Endothelial cell of hepatic sinusoid (primary cell): ENCODE measurements around the gene PLA2G2D.

Source experiments
- in situ Hi-C: cut with HindIII; loops from 2 replicates; pipeline ENCODE4 v1.10.0; 2017; ENCODE audit warnings: low sequenced_read_pairs

Gene PLA2G2D, protein sequence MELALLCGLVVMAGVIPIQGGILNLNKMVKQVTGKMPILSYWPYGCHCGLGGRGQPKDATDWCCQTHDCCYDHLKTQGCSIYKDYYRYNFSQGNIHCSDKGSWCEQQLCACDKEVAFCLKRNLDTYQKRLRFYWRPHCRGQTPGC

DNA sequence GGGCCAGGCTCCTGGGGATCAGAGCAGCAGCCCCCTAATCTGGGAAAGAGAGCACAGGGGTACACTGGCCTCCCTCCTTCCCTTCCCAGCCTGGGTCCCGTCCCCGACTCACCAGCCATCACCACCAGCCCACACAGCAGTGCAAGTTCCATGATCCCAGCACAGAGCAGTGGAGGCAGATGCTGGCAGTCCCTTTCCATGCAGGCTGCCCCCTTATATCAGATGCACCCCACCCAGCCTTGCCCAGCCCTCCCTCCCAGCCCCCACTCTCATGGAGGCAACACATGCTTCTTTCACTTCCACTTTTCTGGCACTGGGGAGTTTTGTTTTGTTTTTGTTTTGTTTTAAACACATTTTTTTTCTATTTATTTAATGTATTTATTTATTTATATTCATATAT lies at the start of gene PLA2G2D:
PLA2G2D (minus strand) TSS at position 190 of the 400 bp plus-strand sequence; CDS start at position 152, 38 bp downstream.
- in situ Hi-C loops: no loop called here

DNA sequence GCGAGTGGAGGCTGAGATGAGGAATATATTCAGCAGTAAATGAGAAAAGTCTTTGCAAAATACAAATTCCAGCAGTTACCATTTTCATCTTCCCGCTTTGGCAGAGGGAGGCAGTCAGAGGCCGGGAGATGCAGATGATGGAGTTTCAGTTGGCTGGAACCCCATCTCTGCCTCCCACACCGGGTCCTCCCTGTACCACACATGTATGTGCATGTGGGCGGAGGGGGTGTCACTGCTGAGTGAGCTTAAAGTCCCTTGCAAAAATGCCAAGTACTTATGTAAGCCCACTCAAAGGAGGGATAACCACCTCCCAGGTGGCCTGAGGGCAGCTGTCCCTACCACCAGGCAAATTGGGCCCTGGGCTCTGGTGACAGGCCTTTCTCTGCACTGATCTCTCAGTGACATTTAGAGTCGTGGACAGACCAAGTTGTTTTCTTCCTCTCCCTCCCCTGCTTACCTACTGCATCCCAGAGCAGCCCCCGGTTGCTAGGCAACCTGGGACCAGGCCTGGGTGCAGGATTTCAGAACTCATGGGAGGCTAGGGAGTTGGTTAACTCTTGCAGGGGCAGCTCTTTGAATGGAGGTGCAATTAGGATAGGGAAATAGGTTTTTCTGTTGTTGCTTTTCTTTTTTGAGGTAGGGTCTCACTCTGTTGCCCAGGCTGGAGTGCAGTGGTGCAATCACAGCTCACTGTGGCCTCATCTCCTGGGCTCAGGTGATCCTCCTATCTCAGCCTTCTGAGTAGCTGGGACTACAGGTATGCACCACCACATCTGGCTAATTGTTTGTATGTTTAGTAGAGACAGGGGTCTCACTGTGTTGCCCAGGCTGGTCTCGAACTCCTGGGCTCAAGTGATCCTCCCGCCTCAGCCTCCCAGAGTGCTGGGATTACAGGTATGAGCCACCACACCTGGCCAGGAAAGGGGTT lies 49.5 kb upstream of the PLA2G2D start:
- in situ Hi-C loops: loop anchor here (5.0 kb wide), 1 partner anchor 57 kb away; no protein-coding TSS in a partner anchor

DNA sequence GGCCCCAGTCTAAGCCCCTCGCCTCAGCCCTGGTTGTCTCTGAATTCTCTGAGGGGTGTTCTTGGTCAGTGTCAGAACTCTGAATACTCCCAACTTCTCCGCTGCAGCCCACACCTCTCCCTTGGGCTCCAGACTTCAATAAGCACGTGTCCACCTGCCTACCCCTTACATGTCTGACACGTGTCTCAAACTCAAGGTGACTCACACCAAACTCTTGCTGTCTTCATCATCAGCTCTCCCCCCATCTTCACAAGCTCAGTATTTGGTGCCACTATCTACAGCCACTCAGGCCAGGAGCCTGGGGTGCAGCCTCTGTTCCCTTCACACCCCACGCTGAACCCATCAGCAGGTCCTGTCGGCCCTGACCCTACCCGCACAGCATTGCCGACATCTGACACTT lies 47.8 kb upstream of the PLA2G2D start:
- in situ Hi-C loops: loop anchor here (5.0 kb wide), 1 partner anchor 55 kb away; no protein-coding TSS in a partner anchor

DNA sequence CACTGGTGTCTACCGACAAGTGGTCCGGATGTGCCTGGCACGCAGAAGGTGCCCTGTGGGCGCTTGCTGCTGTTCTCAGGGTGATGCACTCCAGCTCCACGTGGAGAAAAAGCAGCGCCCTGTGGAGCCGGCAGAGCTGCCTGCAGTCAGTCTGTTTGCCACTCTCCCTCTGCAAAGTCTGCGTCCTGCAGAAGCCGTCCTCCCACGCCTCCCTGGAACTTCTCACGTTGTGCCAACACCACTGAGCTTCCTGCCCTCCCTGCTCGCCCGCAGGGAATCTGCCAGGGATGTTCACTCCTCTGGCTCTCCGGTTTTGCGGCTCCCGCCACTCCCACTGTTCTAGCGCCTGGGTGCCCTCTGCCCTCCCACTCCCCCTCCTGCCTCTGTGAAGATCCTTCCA lies 46.7 kb upstream of the PLA2G2D start:
- in situ Hi-C loops: loop anchor here (5.0 kb wide), 1 partner anchor 54 kb away; no protein-coding TSS in a partner anchor

DNA sequence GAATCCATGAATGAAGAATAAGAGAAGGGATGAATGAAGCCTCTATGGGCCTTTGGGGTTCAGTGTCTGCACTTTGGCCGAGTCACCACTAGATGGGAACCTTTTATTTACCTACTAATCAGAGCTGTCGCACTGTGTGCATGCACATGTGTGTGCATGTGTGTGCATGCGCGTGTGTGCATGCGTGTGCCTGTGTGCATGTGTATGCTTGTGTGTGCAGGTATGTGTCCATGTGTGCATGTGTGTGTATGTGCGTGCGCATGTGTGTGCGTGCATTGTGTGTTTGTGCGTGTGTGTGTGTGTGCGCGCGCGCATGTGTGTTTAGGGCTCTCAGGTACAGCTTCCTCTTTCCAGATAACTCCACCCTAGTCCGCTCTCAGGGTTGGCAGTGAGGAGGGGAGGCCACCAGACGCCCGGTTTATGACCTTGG lies 46.2 kb upstream of the PLA2G2D start:
- in situ Hi-C loops: loop anchor here (5.0 kb wide), 1 partner anchor 53 kb away; no protein-coding TSS in a partner anchor

DNA sequence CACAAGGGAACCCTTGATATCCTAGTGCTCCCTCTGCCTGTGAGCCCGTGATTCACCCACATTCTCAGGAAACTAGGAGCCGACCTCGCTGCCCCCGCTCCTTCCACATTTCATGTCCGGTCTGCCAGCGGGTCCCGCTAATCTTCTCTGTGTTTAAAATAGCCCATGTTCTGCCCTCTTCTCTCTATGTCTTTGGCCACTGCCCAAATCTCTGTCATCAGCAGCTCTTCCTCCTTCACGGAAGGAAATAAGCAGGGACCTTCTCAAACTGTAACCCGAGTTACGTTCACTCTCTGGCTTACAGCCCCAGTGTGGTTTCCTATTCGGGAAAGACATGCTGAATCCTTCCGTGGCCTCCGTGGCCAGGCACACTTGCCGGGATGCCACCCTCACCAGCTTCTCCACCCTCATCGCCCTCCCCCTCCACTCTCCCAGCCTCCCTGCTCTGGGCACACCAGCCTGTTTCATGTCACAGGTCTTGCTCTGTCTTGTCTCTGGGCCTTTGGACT lies 45.4 kb upstream of the PLA2G2D start:
- in situ Hi-C loops: loop anchor here (5.0 kb wide), 1 partner anchor 52 kb away; no protein-coding TSS in a partner anchor

DNA sequence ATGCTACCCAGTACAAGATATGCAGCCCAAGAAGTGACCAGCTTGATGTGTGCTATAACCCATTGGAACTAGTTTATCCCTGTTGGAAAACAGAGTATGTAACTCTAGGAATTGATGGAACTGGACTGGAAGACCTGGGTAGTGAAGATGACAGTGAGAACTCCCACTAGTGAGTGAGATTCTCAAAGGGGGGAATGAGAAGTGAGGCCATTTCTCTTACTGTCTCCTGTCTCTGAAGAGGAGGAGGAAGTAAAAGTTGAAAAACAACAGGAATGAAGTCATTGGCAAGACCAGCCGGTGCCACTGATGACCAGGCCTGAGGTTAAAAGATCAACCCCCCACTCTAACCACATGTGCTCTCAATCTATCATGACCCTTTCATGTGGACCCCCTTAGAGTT lies 40.7 kb upstream of the PLA2G2D start:
- in situ Hi-C loops: no loop called here

DNA sequence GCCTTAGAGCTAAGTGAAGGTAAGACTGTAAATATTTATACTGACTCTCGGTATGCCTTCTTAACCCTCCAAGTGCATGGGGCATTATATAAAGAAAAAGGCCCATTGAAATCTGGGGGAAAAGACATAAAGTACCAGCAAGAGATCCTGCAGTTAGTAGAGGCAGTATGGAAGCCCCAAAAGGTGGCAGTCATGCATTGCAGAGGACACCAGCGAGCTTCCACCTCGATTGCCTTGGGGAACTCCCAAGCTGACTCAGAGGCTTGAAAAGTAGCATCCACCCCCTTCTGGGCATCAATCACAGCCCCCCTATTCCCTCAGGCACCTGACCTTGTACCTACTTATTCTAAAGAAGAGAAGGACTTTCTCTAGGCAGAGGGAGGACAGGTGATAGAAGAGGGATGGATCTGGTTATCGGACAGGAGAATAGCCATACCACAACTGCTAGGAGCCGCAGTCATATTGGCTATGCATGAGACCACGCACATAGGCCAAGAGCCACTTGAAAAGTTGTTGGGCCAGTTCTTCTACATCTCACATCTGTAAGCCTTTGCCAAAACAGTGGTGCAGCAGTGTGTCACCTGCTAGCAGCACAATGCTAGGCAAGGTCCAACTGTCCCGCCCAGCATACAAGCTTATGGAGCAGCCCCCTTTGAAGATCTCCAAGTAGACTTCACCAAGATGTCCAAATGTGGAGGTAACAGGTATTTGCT lies 39.2 kb upstream of the PLA2G2D start:
- in situ Hi-C loops: loop anchor here (10.0 kb wide), 1 partner anchor 214 kb away; no protein-coding TSS in a partner anchor

DNA sequence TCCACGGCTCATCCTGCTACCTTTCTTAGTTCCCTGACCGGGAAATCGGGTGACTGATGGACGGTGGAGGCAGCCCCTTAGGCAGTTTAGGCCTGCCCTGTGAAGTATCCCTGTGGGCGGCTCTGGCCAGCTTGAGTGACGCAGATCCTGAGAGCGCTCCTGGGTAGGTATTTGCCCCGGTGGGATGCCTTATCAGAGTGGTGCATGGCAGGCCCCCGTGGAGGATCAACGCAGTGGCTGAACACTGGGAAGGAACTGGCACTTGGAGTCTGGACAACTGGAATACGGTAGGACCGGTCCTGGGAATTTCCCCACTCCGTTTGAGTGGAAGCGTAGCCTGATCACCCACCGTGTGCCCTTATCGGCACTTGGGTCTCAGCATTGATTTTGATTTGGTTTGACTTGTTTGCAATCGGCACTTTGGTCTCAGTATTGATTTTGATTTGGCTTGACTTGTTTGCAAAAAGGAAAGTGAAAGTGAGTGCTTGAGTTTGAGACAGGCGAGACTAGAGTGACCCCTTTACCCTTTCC lies 35.0 kb upstream of the PLA2G2D start:
- in situ Hi-C loops: loop anchor here (10.0 kb wide), 1 partner anchor 210 kb away; no protein-coding TSS in a partner anchor

DNA sequence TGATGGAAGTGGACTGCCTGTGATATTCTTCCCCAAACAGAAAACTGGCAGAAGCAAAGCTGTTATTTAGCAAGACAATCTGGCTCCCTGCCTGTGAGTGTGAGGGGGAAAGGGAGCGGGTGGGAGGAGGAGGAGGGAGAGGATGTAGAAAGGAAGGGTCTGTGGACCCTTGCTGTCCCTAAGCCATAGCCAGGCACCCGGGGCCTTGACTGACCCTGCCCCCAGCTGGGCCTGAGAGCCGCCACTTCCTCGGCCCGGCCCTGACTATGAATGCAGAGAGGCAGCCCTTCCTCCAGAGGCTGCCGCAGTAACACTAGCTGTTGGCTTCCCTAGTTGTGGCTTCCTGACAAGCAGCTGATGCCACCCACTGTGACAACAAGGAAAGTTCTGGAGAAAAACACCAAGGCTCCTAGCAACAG lies 33.7 kb upstream of the PLA2G2D start:
- in situ Hi-C loops: loop anchor here (10.0 kb wide), 1 partner anchor 208 kb away; no protein-coding TSS in a partner anchor

DNA sequence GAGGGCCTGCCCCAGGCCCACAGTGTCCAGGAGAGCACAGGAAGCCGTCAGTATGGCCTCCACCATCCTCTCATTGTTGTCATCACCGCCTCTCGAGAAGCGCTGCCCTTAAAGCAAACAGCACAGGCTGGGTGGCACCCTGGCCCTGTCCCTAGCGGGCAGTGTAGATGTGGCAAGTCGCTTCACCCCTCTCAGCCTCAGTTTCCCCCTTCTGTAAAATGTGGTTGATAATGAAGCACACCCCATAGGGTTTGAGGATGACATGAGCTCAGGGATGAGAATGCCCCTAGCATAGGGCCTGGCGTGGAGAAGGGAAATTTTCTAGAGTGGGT lies 33.2 kb upstream of the PLA2G2D start:
- in situ Hi-C loops: loop anchor here (10.0 kb wide), 1 partner anchor 208 kb away; no protein-coding TSS in a partner anchor

DNA sequence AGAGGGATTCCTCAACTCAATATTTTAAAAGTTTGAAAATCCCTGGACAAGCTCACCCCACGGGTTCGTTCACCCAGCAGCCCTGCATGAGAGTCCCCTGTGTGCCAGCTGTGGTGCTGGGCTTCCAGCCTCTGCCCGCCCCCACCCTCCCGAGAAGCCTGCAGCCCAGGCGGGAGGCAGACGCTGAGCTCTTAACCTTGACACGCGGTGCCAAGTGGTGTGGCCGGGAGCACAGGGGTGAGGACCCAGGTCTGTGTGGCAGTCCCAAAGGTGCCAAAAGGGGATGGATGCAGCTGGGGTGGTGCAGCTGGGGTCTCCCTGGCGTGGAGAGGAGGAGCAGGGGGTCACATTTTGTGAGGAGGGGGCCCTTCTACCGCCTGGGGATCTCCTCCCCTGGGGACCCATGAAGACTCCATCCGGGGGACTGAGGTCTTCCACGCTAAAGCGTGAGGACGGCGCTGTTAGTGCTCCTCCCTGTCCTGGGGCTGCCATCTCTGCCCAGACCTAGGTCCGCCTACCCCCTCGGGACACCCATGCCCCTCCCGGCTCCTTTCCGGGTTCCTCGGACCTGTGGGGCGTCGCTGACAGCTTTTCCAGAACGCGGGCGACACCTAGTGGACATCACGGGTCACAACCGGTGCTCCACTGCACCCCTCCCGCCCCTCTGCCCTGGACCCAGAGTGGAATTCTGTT lies 32.7 kb upstream of the PLA2G2D start:
- in situ Hi-C loops: loop anchor here (10.0 kb wide), 1 partner anchor 207 kb away; no protein-coding TSS in a partner anchor

DNA sequence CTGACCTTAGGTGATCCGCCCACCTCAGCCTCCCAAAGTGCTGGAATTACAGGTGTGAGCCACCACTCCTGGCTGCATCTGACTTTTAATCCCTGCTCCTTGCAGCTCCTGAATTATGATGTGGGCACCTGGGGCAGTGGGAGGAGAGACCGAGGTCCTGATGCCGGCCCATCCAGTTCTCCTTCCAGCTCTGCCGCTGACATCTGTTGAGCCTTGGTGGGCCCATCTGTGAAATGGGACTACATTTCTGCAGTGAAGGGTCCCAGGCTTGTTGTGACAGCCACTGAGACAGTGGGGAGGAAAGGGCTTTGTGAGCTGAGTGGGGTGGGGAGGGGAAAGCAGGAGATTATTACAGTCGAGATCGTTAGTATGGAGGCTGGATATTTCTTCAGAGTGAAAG lies 31.6 kb upstream of the PLA2G2D start:
- in situ Hi-C loops: loop anchor here (10.0 kb wide), 1 partner anchor 206 kb away; no protein-coding TSS in a partner anchor

DNA sequence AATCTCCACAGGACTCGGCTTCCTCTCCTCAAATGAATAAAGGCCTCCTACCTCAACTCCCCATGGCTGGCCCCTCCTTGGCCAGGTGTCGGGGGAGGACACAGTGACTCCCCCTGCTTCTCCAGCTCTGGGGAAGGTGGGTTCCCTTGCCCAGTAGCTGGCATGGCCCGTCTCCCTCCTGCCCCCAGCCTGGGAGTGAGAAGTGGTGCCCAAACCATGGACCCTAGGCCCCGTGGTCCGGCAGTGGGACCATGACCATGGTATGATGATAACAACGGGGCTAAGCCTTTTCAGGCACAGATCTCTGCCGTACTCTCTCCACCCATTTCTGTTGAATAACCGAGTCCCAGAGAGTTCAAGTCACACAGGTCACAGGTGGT lies 31.0 kb upstream of the PLA2G2D start:
- in situ Hi-C loops: loop anchor here (10.0 kb wide), 1 partner anchor 206 kb away; no protein-coding TSS in a partner anchor

DNA sequence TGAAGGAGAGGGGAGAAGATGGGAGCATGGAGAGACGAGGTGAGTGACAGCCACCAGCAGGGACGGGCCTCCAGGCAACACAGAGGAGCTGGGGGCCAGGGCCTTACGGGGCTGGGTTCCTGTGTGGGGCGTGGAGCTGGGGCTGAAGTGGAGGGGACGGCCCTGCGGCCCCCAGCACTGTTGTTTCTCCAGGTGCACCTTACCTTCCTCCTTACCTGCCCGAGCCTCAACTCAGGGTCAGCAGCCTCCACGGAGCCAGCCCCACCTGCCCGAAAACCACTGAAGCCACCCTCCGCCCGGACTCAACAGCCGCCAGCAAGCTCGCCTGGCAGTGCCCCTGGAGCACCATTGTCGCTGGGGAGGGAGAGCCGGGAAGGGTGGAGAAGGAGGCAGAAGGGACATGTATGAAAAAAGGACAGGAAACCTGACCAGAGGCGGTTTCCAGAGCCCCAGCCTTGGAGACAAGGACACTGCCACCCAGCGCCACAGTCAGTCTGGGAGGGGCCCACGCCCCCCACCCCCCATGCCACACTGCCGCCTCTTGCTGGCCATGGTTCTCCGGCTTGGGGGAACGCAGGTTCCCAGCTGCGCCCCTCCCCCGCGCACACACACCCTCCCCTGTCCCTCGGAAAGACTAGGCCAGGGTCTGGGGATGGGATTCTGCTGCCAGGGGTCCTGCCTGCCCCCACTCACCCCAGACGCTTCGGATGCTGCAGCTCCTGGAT lies 30.4 kb upstream of the PLA2G2D start:
- in situ Hi-C loops: loop anchor here (5.0 to 10.0 kb wide), 2 partner anchors 47 to 205 kb away; no protein-coding TSS in a partner anchor

DNA sequence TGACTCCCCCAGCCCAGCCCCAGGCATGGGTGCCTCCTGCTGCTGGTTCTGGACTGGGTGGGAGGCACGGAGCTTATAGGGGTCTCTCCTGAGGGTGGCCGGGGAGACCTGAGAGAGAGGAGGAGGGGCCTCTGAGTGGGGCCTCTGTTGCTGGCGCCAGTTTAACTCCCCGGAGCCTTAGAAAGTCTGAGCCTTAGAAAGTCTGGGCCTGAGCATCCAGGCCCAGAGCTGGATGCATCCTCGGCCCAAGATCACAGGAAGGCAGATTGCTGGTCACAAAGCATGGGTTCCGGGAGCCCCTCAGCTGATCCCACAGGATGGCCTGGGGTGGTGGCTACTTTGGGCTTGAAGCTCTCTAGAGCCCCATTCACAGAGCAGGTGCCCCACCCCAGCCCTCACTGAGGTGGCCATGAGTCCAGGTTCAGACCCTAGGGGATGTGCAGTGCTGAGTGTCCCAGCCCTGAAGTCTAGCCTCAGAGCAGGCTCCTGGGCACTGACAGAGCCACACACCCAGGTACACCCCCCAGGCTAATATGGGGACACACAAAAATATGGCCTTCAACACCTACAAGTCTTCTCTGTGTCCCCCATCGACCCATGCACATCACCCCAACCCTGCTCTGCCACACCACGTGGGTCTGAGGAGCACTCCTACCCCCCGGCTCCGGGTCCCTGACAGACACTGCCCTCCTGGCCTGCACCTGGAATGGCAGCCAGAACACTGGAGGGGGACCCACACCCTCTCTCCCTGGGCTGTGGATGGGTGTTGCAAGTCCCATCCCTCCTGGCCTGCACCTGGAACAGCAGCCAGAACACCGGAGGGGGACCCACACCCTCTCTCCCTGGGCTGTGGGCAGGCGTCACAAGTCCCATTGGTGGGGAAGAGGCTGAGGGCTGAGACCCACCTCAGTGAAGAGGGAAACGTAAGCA lies 29.5 kb upstream of the PLA2G2D start:
- in situ Hi-C loops: loop anchor here (5.0 kb wide), 1 partner anchor 47 kb away; no protein-coding TSS in a partner anchor

DNA sequence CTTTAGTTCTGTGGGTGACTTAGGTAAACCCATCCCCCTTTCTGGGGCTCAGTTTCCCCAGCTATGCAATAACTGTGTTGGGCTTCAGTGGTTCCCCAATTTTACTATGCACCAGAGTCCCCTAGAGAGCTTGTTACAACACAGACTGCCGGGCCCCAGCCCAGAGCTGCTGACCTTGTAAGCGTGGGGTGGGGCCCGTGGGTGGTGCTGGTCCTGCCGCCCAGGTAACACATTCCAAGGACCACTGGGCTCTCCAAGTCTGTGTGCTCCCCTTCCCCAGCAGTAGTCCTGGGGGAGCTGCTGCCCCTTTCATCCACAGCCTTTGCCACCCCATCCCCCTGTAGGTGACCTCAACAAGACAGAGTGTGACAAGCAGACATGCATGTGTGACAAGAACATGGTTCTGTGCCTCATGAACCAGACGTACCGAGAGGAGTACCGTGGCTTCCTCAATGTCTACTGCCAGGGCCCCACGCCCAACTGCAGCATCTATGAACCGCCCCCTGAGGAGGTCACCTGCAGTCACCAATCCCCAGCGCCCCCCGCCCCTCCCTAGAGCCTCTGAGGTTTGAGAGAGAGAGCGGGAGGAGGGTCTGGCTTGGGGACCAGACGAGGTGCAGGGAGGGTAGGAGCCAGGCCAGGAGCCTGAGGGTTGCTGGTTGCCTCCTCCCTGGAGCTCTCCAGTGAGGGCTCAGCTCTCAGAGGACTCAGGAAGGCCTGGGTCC lies 28.7 kb upstream of the PLA2G2D start:
- in situ Hi-C loops: loop anchor here (5.0 kb wide), 1 partner anchor 46 kb away; no protein-coding TSS in a partner anchor
